ENCODE measurements around the gene LTV1.
"Not testable (repeated sequence)": the region's sequence is repeated elsewhere in the genome, so short reads cannot be mapped to it uniquely, and the experiment has no call there.

Gene LTV1

GRCh38 chr6:143842461-143842901, 657 bp upstream of the LTV1 start:
- no peak for DNase-seq

GRCh38 chr6:143843677-143843999, 500 bp downstream of the LTV1 start:
- DNase-seq: no peak

GRCh38 chr6:143844006-143844405, 868 bp downstream of the LTV1 start:
- no peak for DNase-seq

DNA sequence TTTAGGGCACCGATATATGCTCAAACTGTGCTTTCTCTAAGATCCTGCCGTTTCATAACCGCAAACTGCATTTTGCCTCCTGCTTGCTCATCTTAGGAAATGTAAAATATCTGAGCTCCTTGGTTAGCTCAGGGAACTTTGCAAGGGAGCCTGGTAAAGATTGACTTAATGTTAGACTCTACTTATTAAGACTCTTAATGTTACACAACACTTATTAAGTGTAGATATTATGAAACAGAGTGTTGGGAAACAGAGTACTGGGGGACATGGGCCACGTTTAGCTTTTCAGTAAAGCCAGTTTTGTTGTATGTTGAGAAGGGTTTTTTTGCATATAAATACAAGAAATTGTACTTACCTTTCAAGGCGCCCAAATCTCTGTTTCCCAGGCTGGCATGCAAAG, 1.9 kb downstream of the LTV1 start:
- no peak for DNase-seq

GRCh38 chr6:143851706-143852105, 8.6 kb downstream of the LTV1 start:
- not testable (repeated sequence) for DNase-seq

GRCh38 chr6:143855057-143855456, 11.9 kb downstream of the LTV1 start:
- not testable (repeated sequence) for DNase-seq

GRCh38 chr6:143856762-143857161, 13.6 kb downstream of the LTV1 start:
- DNase-seq: not testable (repeated sequence)

- no peak for DNase-seq
Measured at GRCh38 chr6:143857651-143858050, 14.5 kb downstream of the LTV1 start.

DNA sequence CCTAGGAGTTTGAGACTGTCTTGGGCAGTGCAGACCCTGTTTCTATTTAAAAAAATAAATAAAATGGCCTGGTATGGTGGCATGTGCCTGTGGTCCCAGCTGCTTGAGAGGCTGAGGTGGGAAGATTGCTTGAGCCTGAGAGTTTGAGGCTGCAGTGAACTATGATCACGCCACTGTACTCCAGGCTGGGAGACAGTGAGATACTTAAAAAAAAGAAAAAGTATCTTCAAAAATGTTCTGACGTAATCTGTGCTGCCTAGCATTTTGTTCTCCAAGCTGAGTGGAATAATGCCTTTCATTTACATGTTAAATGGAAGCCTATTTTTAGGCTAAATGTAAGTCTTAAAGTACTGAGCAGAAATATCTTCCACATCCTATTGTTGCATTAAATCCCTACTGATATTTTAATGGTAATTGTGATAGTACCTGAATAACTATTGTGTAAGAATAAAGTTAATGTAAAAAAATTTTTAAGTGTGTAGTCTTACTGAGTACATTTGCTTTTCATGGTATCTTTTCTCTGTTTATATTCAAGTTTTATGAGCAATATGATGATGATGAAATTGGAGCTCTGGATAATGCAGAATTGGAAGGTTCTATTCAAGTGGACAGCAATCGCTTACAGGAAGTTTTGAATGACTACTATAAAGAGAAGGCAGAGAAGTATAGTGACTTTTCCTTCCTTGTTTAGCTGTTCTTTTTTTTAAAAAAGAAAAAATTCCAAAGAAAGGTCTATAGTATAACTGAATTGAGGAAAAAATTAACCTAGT, 16.9 kb downstream of the LTV1 start:
- no peak for DNase-seq

DNA sequence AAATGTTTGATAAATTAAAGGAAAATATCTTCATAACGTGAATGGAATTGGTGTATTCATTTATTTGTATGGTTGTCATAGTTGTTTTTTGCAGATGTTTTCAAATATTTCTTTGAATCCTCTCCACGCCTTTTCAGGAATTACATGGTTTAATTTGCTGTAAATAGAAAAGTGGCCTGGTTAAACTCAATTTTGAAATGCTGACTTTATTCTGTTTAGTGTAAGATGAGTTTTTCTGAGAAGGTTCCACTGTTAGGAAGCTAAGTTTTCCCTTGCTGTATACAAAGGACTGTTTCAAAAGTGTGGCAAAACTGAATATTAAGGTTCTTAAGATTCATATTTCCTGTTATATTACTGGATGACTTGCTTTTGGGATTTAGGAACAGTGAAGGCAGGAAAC, 20.6 kb downstream of the LTV1 start:
- DNase-seq: no peak

- no peak for DNase-seq
Measured at GRCh38 chr6:143864234-143864633, 21.1 kb downstream of the LTV1 start, which contains the start of gene ZC2HC1B. TSS of gene ZC2HC1B (plus strand) at chr6:143864474. CDS start at chr6:143864540, 66 bp downstream.

GRCh38 chr6:143867236-143867635, 24.1 kb downstream of the LTV1 start:
- DNase-seq: no peak

GRCh38 chr6:143868808-143869207, 25.7 kb downstream of the LTV1 start:
- not testable (repeated sequence) for DNase-seq

GRCh38 chr6:143871202-143871730, 28.1 kb downstream of the LTV1 start:
- not testable (repeated sequence) for DNase-seq

DNA sequence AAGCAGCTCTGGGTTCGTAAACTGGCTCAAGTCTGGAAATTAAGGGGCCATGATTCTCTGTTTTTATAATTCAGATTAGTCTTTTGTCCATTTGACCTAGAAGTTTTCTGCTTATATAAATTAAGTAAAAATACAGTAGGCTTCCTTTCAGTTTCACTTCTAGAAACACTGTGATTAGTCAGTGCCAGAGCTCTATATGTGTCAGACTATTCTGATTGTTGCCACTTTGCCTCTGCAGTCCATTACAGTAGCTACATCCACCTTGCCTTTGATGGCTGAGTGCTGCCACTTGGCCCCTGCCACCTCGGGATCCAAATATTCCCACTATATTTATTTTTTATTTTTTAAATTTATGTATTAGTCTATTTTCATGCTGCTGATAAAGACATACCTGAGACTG, 29.1 kb downstream of the LTV1 start:
- no peak for DNase-seq

DNA sequence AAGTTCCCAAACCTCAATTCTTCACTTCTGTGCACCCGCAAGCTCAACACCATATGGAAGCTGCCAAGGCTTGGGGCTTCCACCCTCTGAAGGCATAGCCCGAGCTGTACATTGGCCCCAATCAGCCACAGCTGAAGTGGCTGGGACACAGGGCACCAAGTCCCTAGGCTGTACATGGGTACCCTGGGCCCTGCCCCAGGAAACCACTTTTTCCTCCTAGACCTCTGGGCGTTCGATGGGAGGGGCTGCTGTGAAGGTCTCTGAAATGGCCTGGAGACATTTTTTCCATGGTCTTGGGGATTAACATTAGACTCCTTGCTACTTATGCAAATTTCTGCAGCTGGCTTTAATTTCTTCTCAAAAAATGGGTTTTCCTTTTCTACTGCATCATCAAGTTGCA, 30.5 kb downstream of the LTV1 start:
- DNase-seq: not testable (repeated sequence)

DNA sequence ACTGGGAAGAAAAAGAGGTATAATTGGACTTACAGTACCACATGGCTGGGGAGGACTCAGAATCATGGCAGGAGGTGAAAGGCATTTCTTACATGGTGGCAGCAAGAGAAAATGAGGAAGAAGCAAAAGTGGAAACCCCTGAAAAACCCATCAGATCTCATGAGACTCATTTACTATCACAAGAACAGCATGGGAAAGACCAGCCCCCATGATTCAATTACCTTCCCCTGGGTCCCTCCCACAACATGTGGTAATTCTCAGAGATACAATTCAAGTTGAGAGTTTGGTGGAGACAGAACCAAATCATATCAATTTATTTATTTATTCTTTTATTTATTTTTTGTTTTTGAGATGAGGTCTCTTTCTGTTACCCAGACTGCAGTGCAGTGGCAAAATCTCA, 31.4 kb downstream of the LTV1 start:
- not testable (repeated sequence) for DNase-seq

DNA sequence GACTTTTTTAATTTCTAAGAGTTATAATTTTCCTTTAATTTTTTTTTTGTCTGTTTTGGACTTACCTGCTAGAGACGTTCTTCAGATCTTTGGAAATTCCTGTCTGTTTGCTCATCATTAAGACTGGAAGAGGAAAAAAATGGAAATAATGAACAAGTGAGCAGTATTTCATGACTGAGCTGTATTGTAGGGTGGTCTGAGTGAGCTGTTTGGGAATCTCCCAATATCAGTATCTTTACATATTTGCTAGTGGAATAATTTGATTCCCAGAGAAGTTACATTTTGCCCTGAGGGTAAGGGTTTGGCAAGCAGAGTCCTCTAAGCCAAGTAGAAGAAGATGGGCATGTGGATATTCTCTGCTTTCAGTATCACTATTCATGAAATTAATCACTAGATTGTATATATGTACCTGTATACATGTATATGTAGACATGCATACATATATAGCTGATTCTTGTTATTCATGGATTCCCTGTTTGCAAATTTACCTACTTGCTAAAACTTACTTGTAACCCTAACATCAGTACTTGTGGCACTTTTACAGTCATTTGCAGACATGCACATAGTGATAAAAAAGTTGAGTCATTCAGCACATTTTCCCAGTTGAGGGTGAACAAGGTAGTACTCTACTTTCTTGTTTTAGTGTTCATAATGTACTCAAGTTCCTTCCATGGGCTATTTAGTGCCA, 34.6 kb downstream of the LTV1 start:
- no peak for DNase-seq

DNA sequence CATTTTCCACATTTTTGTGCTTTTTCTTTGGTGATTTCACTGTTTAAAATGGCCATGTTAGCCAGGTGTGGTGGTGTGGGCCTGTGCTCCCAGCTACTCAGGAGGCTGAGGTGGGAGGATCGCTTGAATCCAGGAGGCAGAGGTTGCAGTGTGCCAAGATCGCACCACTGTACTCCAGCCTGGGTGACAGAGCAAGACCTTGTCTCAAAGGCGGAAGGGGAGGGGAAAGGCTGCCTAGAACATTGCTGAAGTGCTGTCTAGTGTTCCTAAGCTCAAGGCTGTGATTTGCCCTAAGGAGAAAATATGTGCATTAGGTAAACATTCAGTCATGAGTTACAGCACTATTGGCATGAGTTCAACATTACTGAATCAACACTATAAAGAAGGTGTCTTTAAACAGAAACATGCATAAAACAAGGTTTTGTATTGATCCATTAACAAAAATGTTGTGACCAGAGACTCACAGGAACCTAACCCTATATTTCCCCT, 35.2 kb downstream of the LTV1 start:
- no peak for DNase-seq

DNA sequence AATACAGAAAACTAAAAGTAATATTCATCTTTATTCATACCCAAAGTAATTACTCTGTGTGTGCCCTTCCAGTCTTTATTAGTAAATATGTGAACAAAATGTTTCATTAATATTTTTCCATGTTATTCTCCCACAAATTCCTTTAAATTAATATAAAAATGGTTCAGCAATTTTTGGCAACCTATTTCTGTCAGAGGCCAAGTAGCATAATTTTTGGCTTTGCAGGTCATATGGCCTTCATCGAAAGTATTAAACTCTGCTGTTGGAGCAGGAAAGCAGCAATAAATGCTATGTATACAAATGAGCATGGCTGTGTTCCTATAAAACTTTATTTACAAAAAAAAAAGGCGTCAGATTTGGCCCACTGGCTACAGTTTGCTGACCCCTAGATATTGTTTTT, 37.3 kb downstream of the LTV1 start:
- no peak for DNase-seq

DNA sequence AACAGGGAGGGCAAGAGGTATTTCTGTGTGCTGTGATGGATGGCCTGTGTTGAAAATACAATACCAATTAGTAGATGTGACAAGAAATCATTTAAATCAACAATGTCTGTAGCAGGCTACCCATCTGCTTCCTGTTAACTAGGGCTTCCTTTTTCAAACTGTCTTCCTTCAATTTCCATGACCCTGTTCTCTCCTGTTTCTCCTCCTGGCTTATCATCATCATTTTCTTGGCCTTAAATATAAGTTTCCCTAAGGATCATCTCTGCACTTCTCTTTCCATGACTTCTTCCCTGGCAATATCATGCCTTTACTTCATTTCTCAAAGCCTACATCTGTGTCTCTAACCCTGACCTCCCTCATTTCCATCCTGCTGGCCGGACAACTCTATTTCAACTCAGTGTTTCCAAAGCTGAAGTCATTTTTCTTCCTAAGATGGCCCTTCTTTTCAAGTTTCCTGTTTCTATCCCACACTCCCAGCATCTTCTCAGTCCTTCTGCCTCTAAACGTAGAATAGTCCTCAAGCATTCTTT, 39.3 kb downstream of the LTV1 start:
- no peak for DNase-seq

- DNase-seq: no peak
Measured at GRCh38 chr6:143884216-143884900, 41.2 kb downstream of the LTV1 start.

DNA sequence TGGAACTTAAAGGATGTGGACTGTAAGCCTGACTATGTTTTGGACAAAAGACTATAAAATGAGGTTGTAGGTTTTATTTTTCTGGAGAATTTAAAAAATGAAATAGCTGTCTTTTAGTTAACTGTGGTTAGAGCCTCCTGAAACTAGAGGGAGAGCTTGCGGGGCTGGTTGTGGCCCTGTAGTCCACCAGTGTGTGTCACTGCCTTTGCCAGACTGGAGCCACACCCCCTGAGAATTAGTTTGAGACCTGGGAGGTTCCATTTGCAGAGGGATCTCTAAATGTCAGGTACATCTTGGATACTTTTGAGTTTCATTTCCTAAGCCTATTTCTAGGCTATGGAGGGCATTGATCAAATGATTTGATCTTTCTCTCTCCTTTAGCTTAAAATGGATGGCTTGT, 42.0 kb downstream of the LTV1 start:
- no peak for DNase-seq

All from right kidney (tissue), 1 donor.